ENCODE measurements around the gene COA8. TPM values are rescaled to one million over a fixed set of nuclear protein-coding genes. Genes with fewer than 3 reads are reported as not detected.

The COA8 gene
- total RNA-seq, 4 donors from 2014 or later, result 26.8 to 46.1 (median 37.6) TPM

DNA sequence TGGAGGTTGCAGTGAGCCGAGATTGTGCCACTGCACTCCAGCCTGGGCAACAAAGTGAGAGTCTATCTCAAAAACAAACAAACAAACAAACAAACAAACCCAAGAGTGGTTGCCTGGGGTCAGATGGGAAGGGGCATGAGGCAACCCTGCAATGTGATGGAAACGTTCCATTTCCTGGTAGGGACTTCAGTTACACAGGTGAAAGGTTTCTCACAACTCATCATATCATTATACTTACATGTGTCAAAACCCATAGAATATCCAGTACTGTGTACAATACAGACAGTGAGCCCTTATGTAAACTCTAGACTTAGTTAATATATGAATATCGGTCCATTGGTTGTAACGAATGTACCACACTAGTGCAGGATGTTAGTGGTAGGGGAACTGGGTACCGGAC lies 59.1 kb downstream of the COA8 start:
- 88% methylated on average over 5 of the region's 5 CpGs for WGBS
- no peak for DNase-seq (ENCODE audit: extremely low spot score)
- Histone ChIP-seq H3K27ac (replicated peaks in 1 of 4) (no peak overlapping the region), H3K4me3 (no peak overlapping the region), H3K9me3 (no peaks in the 10 kb centered on the region), H3K4me1 (peaks cover 19 to 24% (median 22%) of the 10 kb centered on the region in 4 donors), H3K27me3 (no peaks in the 10 kb centered on the region), H3K36me3 (no peaks in the 10 kb centered on the region)
- no peak for TF ChIP-seq POLR2AphosphoS5 (IDR thresholded peaks at IDR 0.05)
- TF ChIP-seq EP300 (IDR thresholded peaks at IDR 0.05), result no peak
- no peak for TF ChIP-seq POLR2A (IDR thresholded peaks at IDR 0.05; ENCODE audit: low read depth)
- TF ChIP-seq, protein P1, sequence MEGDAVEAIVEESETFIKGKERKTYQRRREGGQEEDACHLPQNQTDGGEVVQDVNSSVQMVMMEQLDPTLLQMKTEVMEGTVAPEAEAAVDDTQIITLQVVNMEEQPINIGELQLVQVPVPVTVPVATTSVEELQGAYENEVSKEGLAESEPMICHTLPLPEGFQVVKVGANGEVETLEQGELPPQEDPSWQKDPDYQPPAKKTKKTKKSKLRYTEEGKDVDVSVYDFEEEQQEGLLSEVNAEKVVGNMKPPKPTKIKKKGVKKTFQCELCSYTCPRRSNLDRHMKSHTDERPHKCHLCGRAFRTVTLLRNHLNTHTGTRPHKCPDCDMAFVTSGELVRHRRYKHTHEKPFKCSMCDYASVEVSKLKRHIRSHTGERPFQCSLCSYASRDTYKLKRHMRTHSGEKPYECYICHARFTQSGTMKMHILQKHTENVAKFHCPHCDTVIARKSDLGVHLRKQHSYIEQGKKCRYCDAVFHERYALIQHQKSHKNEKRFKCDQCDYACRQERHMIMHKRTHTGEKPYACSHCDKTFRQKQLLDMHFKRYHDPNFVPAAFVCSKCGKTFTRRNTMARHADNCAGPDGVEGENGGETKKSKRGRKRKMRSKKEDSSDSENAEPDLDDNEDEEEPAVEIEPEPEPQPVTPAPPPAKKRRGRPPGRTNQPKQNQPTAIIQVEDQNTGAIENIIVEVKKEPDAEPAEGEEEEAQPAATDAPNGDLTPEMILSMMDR (IDR thresholded peaks at IDR 0.05), result no peak
- intact Hi-C loops (cut with DNase I), result no loop called here

DNA sequence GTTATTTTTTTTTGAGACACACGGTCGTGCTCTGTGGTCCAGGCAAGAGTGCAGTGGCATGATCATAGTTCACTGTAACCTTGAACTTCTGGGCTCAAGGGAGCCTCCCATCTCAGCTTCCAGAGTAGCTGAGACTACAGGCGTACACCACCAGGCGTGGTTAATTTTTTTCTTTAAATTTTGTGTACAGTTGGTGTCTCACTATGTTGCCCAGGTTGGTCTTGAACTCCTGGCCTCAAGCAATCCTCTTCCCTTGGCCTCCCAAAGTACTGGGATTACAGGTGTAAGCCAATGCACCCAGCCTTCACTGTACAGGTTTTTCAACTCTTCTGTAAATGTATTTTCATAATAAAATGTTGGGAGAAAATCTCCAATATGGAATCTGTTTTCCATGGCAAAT lies 60.5 kb downstream of the COA8 start:
- Histone ChIP-seq H3K4me3 (no peak overlapping the region), H3K36me3 (no peaks in the 10 kb centered on the region), H3K9me3 (no peaks in the 10 kb centered on the region), H3K27ac (replicated peaks in 1 of 4) (no peak overlapping the region), H3K27me3 (no peaks in the 10 kb centered on the region), H3K4me1 (peaks cover 30 to 33% (median 32%) of the 10 kb centered on the region in 4 donors)
- intact Hi-C loops (cut with DNase I), result no loop called here
- TF ChIP-seq, protein P1 (IDR thresholded peaks at IDR 0.05), result no peak
- no peak for TF ChIP-seq POLR2A (IDR thresholded peaks at IDR 0.05; ENCODE audit: low read depth)
- no peak for TF ChIP-seq POLR2AphosphoS5 (IDR thresholded peaks at IDR 0.05)
- WGBS, result 90% methylated on average over 4 of the region's 4 CpGs
- no peak for DNase-seq (ENCODE audit: extremely low spot score)

DNA sequence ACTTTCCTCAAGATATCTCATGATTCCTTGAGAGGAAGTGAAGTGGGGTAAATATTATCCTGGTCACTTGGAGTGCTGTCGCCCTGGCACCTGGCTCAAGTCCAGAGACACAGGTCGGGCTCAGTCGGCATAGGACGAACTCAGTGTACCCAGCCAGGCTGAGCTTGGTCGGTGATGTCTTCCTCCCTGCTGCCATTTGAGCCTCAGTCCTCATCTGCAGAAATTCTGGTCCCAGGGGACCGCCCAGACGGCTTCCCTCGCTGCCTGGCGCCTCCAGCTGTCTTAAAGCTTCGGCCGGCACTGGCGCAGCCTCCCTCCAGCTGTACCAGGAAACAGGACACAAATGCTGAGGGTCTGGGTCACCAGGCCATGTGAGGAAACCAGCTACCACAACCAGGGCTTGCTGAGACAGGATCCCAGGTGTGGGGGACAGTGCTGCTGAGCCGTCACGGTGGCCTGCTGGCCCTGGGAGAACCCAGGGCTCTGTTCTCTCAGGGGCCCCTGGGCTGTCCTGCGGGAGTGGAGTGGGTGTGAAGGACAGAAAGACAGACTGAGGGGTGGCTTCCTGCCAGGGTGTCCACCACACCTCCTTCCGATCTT lies 61.2 kb downstream of the COA8 start:
- H3K4me1 ChIP-seq, result peaks cover 35 to 37% (median 35%) of the 10 kb centered on the region in 4 donors
- TF ChIP-seq POLR2AphosphoS5 (IDR thresholded peaks at IDR 0.05), result no peak
- no peak for TF ChIP-seq POLR2A (IDR thresholded peaks at IDR 0.05; ENCODE audit: low read depth)
- no peak for TF ChIP-seq EP300 (IDR thresholded peaks at IDR 0.05)
- TF ChIP-seq, protein P1 (IDR thresholded peaks at IDR 0.05), result no peak
- no peak for DNase-seq (ENCODE audit: extremely low spot score)
- no peaks in the 10 kb centered on the region for H3K27me3 ChIP-seq
- H3K9me3 ChIP-seq, result no peaks in the 10 kb centered on the region
- 59% methylated on average over 12 of the region's 16 CpGs for WGBS
- peak overlapping the region; percentile 36 to 73 (median 63) for H3K27ac ChIP-seq (replicated peaks in 1 of 4)
- H3K4me3 ChIP-seq, result no peak overlapping the region
- intact Hi-C loops (cut with DNase I), result no loop called here
- H3K36me3 ChIP-seq, result no peaks in the 10 kb centered on the region

DNA sequence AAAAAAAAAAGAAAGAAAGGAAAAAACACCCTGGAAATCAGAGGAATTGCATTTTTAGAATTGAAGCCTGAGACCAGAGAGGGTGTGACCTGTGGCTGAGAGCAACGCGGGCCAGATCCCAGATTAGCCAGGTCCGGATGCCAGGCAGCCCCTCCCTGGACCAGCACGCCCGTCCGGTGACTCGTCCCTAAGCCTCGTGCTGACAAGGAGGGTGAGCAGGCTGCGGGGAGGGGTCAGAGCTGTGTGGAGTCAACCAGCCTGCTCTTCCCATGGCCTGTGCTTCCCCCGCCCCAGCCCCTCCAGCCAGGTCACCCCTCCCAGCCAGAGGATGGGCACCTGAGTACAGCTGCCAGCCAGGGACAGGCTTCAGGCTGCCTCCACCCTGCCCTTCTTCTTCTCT lies 62.1 kb downstream of the COA8 start:
- no peaks in the 10 kb centered on the region for H3K27me3 ChIP-seq
- no peaks in the 10 kb centered on the region for H3K36me3 ChIP-seq
- peak; percentile 93 for DNase-seq (ENCODE audit: extremely low spot score)
- intact Hi-C loops (cut with DNase I), result loop anchor here (5.0 kb wide), 1 partner anchor 48 kb away; no protein-coding TSS in a partner anchor
- 18% methylated on average over 9 of the region's 10 CpGs for WGBS
- H3K27ac ChIP-seq (replicated peaks in 1 of 4), result peak overlapping the region; percentile 36 to 73 (median 63)
- TF ChIP-seq POLR2A (IDR thresholded peaks at IDR 0.05; ENCODE audit: low read depth) (no peak), EP300 (IDR thresholded peaks at IDR 0.05) (no peak), POLR2AphosphoS5 (IDR thresholded peaks at IDR 0.05) (peak; percentile 50 to 81)
- TF ChIP-seq, protein P1 (IDR thresholded peaks at IDR 0.05), result no peak
- peaks cover 35 to 37% (median 35%) of the 10 kb centered on the region in 4 donors for H3K4me1 ChIP-seq
- H3K9me3 ChIP-seq, result no peaks in the 10 kb centered on the region
- H3K4me3 ChIP-seq, result no peak overlapping the region
